LNCaP clone FGC (cell line): ENCODE data around the gene SNX20.

Experiments
- DNase-seq: peaks from one replicate; pipeline ENCODE4 v3.0.0-alpha.2; 2011; ENCODE audit warnings: low read depth
- H3K4me3 ChIP-seq: 2 replicates; pipeline ENCODE4 v1.5.1; 2011; ENCODE audit warnings: mild to moderate bottlenecking, low read depth, low read length, control low read depth
- CTCF ChIP-seq: IDR thresholded peaks from 2 replicates; pipeline ENCODE4 v1.5.1; 2012; ENCODE audit warnings: mild to moderate bottlenecking; ENCODE audit not compliant: control insufficient read depth, insufficient read depth; ENCODE audit errors: extremely low read depth

The SNX20 gene

GRCh38 chr16:50690177-50690576, 9.1 kb upstream of the SNX20 start:
- H3K4me3 ChIP-seq, result no peak overlapping the region
- DNase-seq, result no peak
- TF ChIP-seq CTCF, result no peak

GRCh38 chr16:50688867-50689266, 7.8 kb upstream of the SNX20 start:
- TF ChIP-seq CTCF, result no peak
- no peak overlapping the region for H3K4me3 ChIP-seq
- no peak for DNase-seq

DNA sequence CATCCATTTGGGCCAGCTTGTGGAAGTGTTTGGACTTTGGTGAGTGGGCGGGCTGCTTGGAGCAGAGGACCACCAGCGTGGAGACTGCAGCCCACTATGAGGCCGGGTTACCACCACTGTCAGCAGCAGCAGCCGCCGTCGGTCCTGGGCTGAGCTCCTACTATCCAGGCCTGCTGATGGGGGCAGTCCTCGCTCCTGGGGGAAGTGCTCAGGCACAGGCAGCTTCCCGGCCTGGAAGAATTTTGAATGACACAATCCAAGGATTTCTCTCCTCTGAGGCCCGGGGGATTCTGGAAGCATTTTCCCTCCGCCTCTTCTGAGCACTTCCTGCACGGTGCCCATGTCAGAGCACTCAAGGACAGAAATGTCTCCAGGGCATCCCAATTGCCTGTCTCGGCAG, 7.0 kb upstream of the SNX20 start:
- no peak for TF ChIP-seq CTCF
- no peak for DNase-seq
- no peak overlapping the region for H3K4me3 ChIP-seq

DNA sequence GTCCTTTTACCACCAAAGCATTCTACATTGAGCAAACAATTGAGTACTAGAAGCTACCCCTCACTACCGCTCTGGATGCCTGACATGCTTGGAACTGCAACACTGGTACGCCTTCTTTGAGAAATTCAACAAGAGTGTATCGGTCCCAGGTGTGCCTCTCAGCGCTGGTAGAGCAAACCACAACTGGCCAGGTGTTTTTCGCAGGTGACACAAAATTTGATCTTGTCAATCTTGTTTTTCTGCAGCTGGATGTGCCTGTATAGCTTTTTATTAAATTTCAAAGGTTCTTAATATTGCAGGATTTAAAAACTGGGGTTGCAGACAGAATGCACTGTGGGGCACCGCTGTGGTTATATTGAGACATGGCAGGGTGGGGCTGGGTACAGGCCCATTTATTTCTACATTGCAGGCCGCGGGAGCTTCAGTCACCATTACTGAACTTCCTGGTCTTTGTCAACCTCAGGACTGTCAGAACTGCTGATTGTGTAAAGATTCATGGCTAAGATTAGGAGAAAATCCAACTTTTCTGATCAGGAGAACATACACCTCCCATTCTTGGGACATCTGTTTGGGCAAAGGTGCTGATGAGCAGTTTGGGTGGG, 4.5 kb upstream of the SNX20 start:
- no peak for TF ChIP-seq CTCF
- no peak overlapping the region for H3K4me3 ChIP-seq
- no peak for DNase-seq

- TF ChIP-seq CTCF, result no peak
- no peak overlapping the region for H3K4me3 ChIP-seq
- no peak for DNase-seq
Observed at GRCh38 chr16:50684823-50685461, 3.8 kb upstream of the SNX20 start.

DNA sequence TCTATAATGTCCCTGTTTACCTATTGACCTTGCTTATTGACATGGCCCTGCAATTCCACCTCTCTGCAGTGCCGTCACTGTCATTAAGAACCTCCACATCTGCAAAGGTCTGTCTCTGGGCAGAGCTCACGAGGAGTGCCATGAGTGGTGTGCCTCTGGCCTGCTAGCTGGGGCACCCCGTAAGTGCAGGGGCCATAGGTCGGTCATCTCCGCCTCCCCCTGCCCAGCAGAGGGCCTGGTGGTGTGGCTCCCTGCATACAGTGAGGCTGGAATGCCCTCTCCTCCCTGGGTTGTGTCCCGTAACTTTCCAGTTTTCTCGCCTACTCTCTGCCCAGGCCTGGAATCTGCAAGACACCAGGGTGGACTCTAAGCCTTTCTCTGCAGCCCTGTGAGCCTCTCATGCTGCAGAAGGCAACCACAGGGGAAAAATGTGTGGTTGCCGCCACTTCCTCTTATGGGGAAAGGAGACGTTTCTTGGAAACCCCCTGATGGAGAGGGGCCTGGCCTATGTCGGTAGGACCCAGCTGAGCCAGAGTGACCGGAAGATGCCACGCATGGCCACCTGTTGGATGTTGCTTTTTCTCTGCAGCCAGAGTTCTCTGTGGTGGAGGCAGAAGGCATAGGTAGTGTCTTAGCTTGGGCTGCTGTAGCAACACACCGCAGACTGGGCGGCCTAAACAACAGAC, 2.7 kb upstream of the SNX20 start:
- no peak for DNase-seq
- no peak overlapping the region for H3K4me3 ChIP-seq
- no peak for TF ChIP-seq CTCF
